Spleen (tissue), 11 donors: ENCODE results near the gene GDF15. TPM values are rescaled to one million over a fixed set of nuclear protein-coding genes. Genes with fewer than 3 reads are reported as not detected.
A peak's percentile ranks its signal among the peaks of the same experiment; 100 is the strongest.

Source experiments
- DNase-seq: peaks from one replicate; pipeline ENCODE4 v3.0.0-alpha.2; 2020
- H3K27ac ChIP-seq, 8 donors: fragments of 200-600 bp; sonication (generic) in 7 of 8; 1 replicate in 4 of 8; 2 replicates in 4 of 8; pipeline versions ENCODE4 v1.5.0 to v1.8.0; 2016 to 2021; ENCODE audit warnings: inconsistent platforms in 4 of 8, mild to moderate bottlenecking in 4 of 8, moderate library complexity in 1 of 8
- H3K27me3 ChIP-seq, 7 donors: fragments of 200-600 bp; sonication (generic) in 6 of 7; replicated peaks in 1 of 7; 1 replicate in 4 of 7; 2 replicates in 3 of 7; pipeline versions ENCODE4 v1.5.0 to v1.8.0; 2016 to 2021; ENCODE audit warnings: inconsistent platforms in 3 of 7, mild to moderate bottlenecking in 1 of 7
- H3K36me3 ChIP-seq, 6 donors: fragments of 200-600 bp; sonication (generic) in 5 of 6; 1 replicate in 4 of 6; 2 replicates in 2 of 6; pipeline versions ENCODE4 v1.5.0 to v1.8.0; 2016 to 2021; ENCODE audit warnings: inconsistent platforms in 2 of 6
- H3K4me1 ChIP-seq, 6 donors: fragments of 200-600 bp; sonication (generic) in 5 of 6; 1 replicate in 3 of 6; 2 replicates in 3 of 6; pipeline versions ENCODE4 v1.5.0 to v1.8.0; 2016 to 2021; ENCODE audit warnings: inconsistent platforms in 3 of 6
- H3K4me3 ChIP-seq, 8 donors: fragments of 200-600 bp; sonication (generic) in 7 of 8; 1 replicate in 4 of 8; 2 replicates in 4 of 8; pipeline versions ENCODE4 v1.5.0 to v1.8.0; 2016 to 2021; ENCODE audit warnings: inconsistent platforms in 4 of 8, mild to moderate bottlenecking in 4 of 8, moderate library complexity in 2 of 8
- H3K9me3 ChIP-seq, 8 donors: fragments of 200-600 bp; sonication (generic) in 7 of 8; 1 replicate in 4 of 8; 2 replicates in 4 of 8; pipeline versions ENCODE4 v1.5.0 to v1.8.0; 2016 to 2021; ENCODE audit warnings: inconsistent platforms in 4 of 8
- CTCF ChIP-seq, 11 experiments: fragments of 200-600 bp in 7 of 11; fragments of 450-650 bp in 4 of 11; sonication (generic) in 4 of 11; IDR thresholded peaks in 8 of 11; conservative IDR thresholded peaks in 3 of 11; 1 replicate in 7 of 11; 2 replicates in 4 of 11; pipeline versions ENCODE4 v1.4.0 to v1.8.0; 2016 to 2021; ENCODE audit warnings: antibody characterized with exemption in 11 of 11, inconsistent platforms in 4 of 11, mild to moderate bottlenecking in 1 of 11
- POLR2A ChIP-seq, 3 donors: fragments of 450-650 bp; IDR thresholded peaks; one replicate each; pipeline ENCODE4 v1.5.1; 2017; ENCODE audit warnings: antibody characterized with exemption in 3 of 3, mild to moderate bottlenecking in 1 of 3
- POLR2AphosphoS5 ChIP-seq, 3 donors: sonication (generic); formaldehyde crosslinking; IDR thresholded peaks; one replicate each; pipeline ENCODE4 v1.5.1; 2017; ENCODE audit warnings: antibody characterized with exemption in 3 of 3
- WGBS, 5 donors: extraction: QIAGEN DNeasy Blood & Tissue Kit in 3 of 5; methylation state at CpG; one replicate each; pipeline versions ENCODE4 v1.1.5 to v1.1.7; 2013 to 2018; 5-methylcytosine and 5-hydroxymethylcytosine counted together
- intact Hi-C: fragments of 100-400 bp; cut with DNase I; formaldehyde crosslinking; loops from one replicate; pipeline ENCODE4 v1.15.0; 2023; ENCODE audit warnings: low total_unique reads
- polyA plus RNA-seq, 3 donors: library from polyadenylated mRNA; stranded (reverse); fragments of 200-250 nt; gene quantifications; one replicate each; pipeline ENCODE4 v1.2.1, GENCODE V29; 2013
- total RNA-seq, 7 donors: library from RNA; depleted of rRNA in 3 of 7; stranded (reverse); fragments of >200 nt in 3 of 7; fragmentation: NEBNext Ultra II Directional in 4 of 7; extraction: Animal tissue kit (Norgen Biotek cat#: 25700) in 4 of 7; gene quantifications; one replicate each; pipeline versions ENCODE4 v1.1.0 to v1.2.1, GENCODE V29; 2016 to 2021
- donor health status: healthy with polysubstance abuse.
- donor health status: DM: no; HTN: no; CAD: no; lungs with moderate emphysema.
- donor health status: DM: no; HTN: no; CAD: no.
- donor health status: Bipolar disorder and iron deficiency.
- donor health status: healthy.
- donor health status: DM: no; HTN: no; CAD: no.
- donor health status: DM: yes; HTN: yes; CAD: no.

The GDF15 gene
- total and polyA plus RNA-seq, 10 donors = 0.77 to 34.3 (median 4.3) TPM

GRCh38 chr19:18420930-18421329, 35.0 kb downstream of the GDF15 start:
- WGBS, 5 donors = 23 to 63% (median 52%) methylated on average over 1 to 2 of the region's 2 CpGs
- no peaks in the 10 kb centered on the region for H3K36me3 ChIP-seq
- intact Hi-C loops = no loop called here
- DNase-seq = no peak
- H3K9me3 ChIP-seq = no peaks in the 10 kb centered on the region
- H3K4me1 ChIP-seq = peaks cover 66 to 95% (median 92%) of the 10 kb centered on the region in 6 donors
- H3K4me3 ChIP-seq = peak overlapping the region in 7 of 8 donors; percentile 64 to 88 (median 72)
- no peak for TF ChIP-seq POLR2A (IDR thresholded peaks at IDR 0.05)
- TF ChIP-seq CTCF (IDR thresholded peaks at IDR 0.05 in 8 of 11, conservative IDR thresholded peaks at IDR 0.05 in 3 of 11) = no peak
- TF ChIP-seq POLR2AphosphoS5 (IDR thresholded peaks at IDR 0.05) = no peak
- H3K27me3 ChIP-seq = peaks cover 0 to 42% (median 11%) of the 10 kb centered on the region in 7 donors
- H3K27ac ChIP-seq = peak overlapping the region; percentile 13 to 94 (median 90)

DNA sequence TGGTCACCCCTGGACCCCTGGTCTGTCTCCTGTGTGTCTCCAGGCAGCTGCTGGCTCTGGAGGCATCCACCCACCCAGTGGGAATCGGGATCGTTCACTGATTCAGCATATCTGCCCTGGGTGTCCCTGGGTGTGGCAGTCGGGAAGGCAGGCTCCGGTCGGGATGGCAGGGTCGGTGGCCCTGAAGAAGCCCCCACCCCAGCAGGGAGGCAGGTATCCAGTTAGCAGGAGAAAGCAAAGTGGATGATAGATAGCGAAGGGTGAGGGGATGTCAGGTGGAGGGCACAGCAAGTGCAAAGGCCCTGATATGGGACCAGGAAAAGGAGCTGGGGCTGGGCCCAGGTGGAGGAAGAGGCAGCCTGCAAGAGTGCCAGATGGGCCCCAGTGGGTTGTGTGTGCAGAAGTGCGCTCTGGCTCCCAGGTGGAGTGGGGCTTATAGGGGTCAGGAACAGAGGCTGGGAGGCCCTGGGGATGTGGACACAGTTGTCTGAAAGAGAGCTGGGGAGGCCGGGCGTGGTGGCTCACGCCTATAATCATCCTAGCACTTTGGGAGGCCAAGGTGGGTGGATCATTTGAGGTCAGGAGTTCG, 35.5 kb downstream of the GDF15 start:
- H3K36me3 ChIP-seq = no peaks in the 10 kb centered on the region
- peak overlapping the region; percentile 3 to 94 (median 88) for H3K27ac ChIP-seq
- no peaks in the 10 kb centered on the region for H3K9me3 ChIP-seq
- H3K4me1 ChIP-seq = peaks cover 65 to 95% (median 92%) of the 10 kb centered on the region in 6 donors
- DNase-seq = no peak
- TF ChIP-seq CTCF (IDR thresholded peaks at IDR 0.05 in 8 of 11, conservative IDR thresholded peaks at IDR 0.05 in 3 of 11) (no peak), POLR2A (IDR thresholded peaks at IDR 0.05) (no peak), POLR2AphosphoS5 (IDR thresholded peaks at IDR 0.05) (no peak)
- WGBS, 5 donors = 72 to 87% (median 76%) methylated on average over 12 of the region's 12 CpGs
- peak overlapping the region in 3 of 8 donors; percentile 64 to 88 (median 73) for H3K4me3 ChIP-seq
- intact Hi-C loops = no loop called here
- H3K27me3 ChIP-seq = peaks cover 0 to 37% (median 11%) of the 10 kb centered on the region in 7 donors

- Histone ChIP-seq H3K36me3 (peaks cover 0 to 7% (median 0%) of the 10 kb centered on the region in 6 donors), H3K27me3 (peaks cover 0 to 25% (median 6%) of the 10 kb centered on the region in 7 donors), H3K4me1 (peaks cover 58 to 95% (median 89%) of the 10 kb centered on the region in 6 donors), H3K27ac (peak overlapping the region in 7 of 8 donors; percentile 15 to 94 (median 85)), H3K4me3 (peak overlapping the region in 1 of 8 donors; percentile 47), H3K9me3 (no peaks in the 10 kb centered on the region)
- TF ChIP-seq POLR2AphosphoS5 (IDR thresholded peaks at IDR 0.05) (peak in 2 of 3 donors; percentile 29 to 60), POLR2A (IDR thresholded peaks at IDR 0.05) (no peak)
- WGBS, 5 donors = 33 to 62% (median 39%) methylated on average over 13 to 14 of the region's 14 CpGs
- intact Hi-C loops = no loop called here
- DNase-seq = peak; percentile 86
Observed at GRCh38 chr19:18422530-18423191, 36.7 kb downstream of the GDF15 start.

DNA sequence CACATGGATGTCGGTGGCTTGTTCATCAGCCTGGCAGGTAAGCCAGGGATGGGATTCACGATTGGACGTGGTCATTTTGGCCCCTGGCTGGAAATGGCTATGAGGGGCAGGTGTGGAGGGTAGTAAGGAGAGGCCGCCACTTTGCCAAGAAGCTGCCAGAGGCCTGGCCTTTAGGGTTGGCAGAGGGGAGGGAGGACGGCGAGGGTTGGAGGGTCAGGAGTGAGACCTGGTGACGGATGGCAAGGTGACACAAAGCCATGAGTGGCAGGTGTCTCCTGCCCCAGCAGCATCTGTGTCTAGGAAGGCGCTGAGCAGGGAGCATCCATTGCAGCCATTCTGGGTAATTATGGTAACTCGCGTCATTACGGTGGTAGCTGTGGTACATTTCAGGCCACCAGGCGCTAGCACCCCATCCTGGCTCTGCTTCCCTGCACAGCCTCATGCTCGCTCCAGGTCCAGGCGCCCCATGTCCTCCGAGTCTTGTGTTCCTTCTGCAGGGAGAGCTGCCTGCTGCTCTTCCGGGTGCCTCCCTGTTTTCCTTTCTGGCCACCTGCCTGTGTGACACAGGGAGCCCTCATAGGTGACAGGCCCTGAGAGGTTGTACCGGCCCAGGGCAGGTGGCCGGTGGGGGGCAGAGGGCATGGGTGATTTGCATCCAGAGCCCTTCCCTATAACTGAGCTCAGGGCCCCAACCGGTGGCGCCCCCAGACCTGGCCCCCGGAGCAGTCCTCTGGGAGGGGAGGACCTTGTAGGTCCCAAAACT, 37.5 kb downstream of the GDF15 start:
- Histone ChIP-seq H3K27me3 (peaks cover 0 to 17% (median 0%) of the 10 kb centered on the region in 7 donors), H3K4me1 (peaks cover 50 to 95% (median 86%) of the 10 kb centered on the region in 6 donors), H3K36me3 (peaks cover 0 to 13% (median 0%) of the 10 kb centered on the region in 6 donors), H3K9me3 (no peaks in the 10 kb centered on the region), H3K27ac (peak overlapping the region in 5 of 8 donors; percentile 48 to 94 (median 90)), H3K4me3 (peak overlapping the region in 1 of 8 donors; percentile 47)
- no peak for DNase-seq
- TF ChIP-seq POLR2AphosphoS5 (IDR thresholded peaks at IDR 0.05) = no peak
- TF ChIP-seq POLR2A (IDR thresholded peaks at IDR 0.05) = no peak
- no peak for TF ChIP-seq CTCF (IDR thresholded peaks at IDR 0.05 in 8 of 11, conservative IDR thresholded peaks at IDR 0.05 in 3 of 11)
- 84 to 91% (median 86%) methylated on average over 20 to 21 of the region's 21 CpGs for WGBS, 5 donors
- intact Hi-C loops = no loop called here
